Stomach (tissue), 4 donors: ENCODE data around the gene BCL2L2.

Experiments used
- CTCF ChIP-seq, 7 experiments: fragments of 450-650 bp in 4 of 7; fragments of 200-600 bp in 3 of 7; sonication (generic) in 3 of 7; IDR thresholded peaks; one replicate each; pipeline ENCODE4 v1.5.1; 2016 to 2019; ENCODE audit warnings: antibody characterized with exemption in 7 of 7, control low read depth in 2 of 7, mild to moderate bottlenecking in 1 of 7
- POLR2A ChIP-seq, 4 donors: fragments of 450-650 bp; IDR thresholded peaks; one replicate each; pipeline ENCODE4 v1.6.1; 2016; ENCODE audit warnings: antibody characterized with exemption in 4 of 4, control low read depth in 2 of 4, mild to moderate bottlenecking in 1 of 4, moderate library complexity in 1 of 4

DNA sequence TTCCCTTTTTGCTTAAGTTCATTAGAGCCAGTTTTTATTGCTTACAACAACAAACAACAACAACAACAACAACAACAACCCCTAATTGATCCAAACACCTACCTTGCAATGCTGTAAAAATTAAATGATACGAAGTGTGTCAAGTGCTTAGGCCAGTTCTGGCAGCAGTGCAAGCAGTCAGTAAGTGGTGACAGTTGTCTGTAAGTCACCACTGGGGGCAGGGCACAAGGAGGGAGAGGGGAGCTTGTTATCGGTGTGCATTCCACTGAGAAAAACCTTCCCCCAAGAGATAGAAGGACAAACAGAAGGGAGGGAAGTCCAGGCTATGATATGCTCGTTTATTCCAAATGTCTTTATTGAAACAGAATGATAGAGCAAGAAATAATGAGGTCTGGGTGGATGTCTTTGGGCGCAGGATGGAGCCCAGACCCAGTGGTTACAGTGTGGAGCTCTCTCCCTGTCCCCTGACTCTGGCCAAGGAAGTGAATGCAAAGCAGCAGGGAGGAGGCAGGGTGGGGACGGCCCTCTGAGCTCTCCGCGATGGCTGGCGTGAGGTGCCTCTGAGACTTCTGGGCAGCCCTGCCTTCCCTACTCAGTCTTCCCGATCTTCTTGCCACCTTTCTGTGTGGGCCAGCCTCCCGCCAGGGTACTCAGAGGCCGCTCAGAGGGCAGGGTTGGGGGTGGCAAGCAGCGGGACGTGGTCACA is 39.5 kb downstream of the BCL2L2 start:
- TF ChIP-seq CTCF (IDR thresholded peaks at IDR 0.05), result no peak
- no peak for TF ChIP-seq POLR2A (IDR thresholded peaks at IDR 0.05)
